Endothelial cell (in vitro differentiated cells): ENCODE measurements around the gene MGAT3. TPM values are rescaled to one million over a fixed set of nuclear protein-coding genes. Genes with fewer than 3 reads are reported as not detected.

ENCODE experiments used
- DNase-seq: peaks from one replicate; pipeline ENCODE4 v3.0.0; 2021; ENCODE audit warnings: low spot score
- H3K27ac Mint-ChIP-seq: one replicate; pipeline ENCODE4 v1.8.0; 2021; ENCODE audit warnings: mixed read lengths, inconsistent platforms; ENCODE audit not compliant: unreplicated experiment
- H3K27me3 Mint-ChIP-seq: one replicate; pipeline ENCODE4 v1.8.0; 2021; ENCODE audit warnings: mild to moderate bottlenecking, moderate library complexity, mixed read lengths, inconsistent platforms; ENCODE audit not compliant: unreplicated experiment
- H3K36me3 Mint-ChIP-seq: one replicate; pipeline ENCODE4 v1.8.0; 2021; ENCODE audit warnings: mild to moderate bottlenecking, low read depth, mixed read lengths, inconsistent platforms; ENCODE audit not compliant: unreplicated experiment
- H3K4me1 Mint-ChIP-seq: one replicate; pipeline ENCODE4 v1.8.0; 2021; ENCODE audit warnings: mild to moderate bottlenecking, mixed read lengths, inconsistent platforms; ENCODE audit not compliant: unreplicated experiment
- H3K4me3 Mint-ChIP-seq: one replicate; pipeline ENCODE4 v1.8.0; 2021; ENCODE audit warnings: mild to moderate bottlenecking, mixed read lengths, inconsistent platforms; ENCODE audit not compliant: unreplicated experiment
- H3K9me3 Mint-ChIP-seq: one replicate; pipeline ENCODE4 v1.8.0; 2021; ENCODE audit warnings: mixed read lengths, inconsistent platforms; ENCODE audit not compliant: unreplicated experiment
- total RNA-seq: library from RNA; stranded (reverse); fragmentation: NEBNext Ultra II Directional; extraction: Animal tissue kit (Norgen Biotek cat#: 25700); gene quantifications from one replicate; pipeline ENCODE4 v1.2.1, GENCODE V29; 2021; ENCODE audit not compliant: unreplicated experiment
- TF ChIP-seq, protein P1 (sequence below): fragments of 200-600 bp; sonication (generic); IDR thresholded peaks from one replicate; pipeline ENCODE4 v1.5.0; 2021; ENCODE audit warnings: antibody characterized with exemption; ENCODE audit not compliant: unreplicated experiment

Gene MGAT3
- total RNA-seq, 1 donor from 2014 or later = 0.87 TPM

DNA sequence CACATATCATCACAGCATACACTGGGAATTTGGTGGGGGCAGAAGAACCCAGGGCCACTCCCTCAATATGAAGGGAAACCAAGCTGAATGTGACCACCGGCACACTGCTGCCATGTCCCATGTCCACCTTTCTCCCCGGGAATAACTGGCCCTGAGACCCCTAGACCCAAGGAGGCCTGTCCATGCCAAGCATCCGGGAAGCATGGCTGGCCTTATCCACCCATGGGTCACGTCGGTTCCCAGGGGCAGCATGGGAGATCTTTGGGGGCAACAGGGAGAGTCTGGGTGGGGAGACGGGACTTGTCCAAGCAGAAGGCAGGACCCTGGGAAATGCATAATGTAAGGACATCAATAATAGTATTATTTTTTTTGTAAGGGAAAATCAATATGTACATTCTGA is 34.9 kb downstream of the MGAT3 start:
- H3K4me3 Mint-ChIP-seq = no peak overlapping the region
- H3K27ac Mint-ChIP-seq = peak overlapping the region; percentile 48

GRCh38 chr22:39492186-39492585 is 35.4 kb downstream of the MGAT3 start:
- H3K4me3 Mint-ChIP-seq = no peak overlapping the region
- DNase-seq = no peak
- H3K27me3 Mint-ChIP-seq = peaks cover under 1% of the 10 kb centered on the region
- TF ChIP-seq, protein P1, sequence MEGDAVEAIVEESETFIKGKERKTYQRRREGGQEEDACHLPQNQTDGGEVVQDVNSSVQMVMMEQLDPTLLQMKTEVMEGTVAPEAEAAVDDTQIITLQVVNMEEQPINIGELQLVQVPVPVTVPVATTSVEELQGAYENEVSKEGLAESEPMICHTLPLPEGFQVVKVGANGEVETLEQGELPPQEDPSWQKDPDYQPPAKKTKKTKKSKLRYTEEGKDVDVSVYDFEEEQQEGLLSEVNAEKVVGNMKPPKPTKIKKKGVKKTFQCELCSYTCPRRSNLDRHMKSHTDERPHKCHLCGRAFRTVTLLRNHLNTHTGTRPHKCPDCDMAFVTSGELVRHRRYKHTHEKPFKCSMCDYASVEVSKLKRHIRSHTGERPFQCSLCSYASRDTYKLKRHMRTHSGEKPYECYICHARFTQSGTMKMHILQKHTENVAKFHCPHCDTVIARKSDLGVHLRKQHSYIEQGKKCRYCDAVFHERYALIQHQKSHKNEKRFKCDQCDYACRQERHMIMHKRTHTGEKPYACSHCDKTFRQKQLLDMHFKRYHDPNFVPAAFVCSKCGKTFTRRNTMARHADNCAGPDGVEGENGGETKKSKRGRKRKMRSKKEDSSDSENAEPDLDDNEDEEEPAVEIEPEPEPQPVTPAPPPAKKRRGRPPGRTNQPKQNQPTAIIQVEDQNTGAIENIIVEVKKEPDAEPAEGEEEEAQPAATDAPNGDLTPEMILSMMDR = no peak
- H3K36me3 Mint-ChIP-seq = no peaks in the 10 kb centered on the region
- H3K27ac Mint-ChIP-seq = no peak overlapping the region
- H3K9me3 Mint-ChIP-seq = no peaks in the 10 kb centered on the region
- H3K4me1 Mint-ChIP-seq = peaks cover 3% of the 10 kb centered on the region

More for the DNA sequence above, 34.9 kb downstream of the MGAT3 start:
- Mint-ChIP-seq H3K4me1 (peaks cover 3% of the 10 kb centered on the region), H3K27me3 (no peaks in the 10 kb centered on the region), H3K9me3 (no peaks in the 10 kb centered on the region), H3K36me3 (no peaks in the 10 kb centered on the region)
- no peak for DNase-seq
- TF ChIP-seq, protein P1 = no peak

DNA sequence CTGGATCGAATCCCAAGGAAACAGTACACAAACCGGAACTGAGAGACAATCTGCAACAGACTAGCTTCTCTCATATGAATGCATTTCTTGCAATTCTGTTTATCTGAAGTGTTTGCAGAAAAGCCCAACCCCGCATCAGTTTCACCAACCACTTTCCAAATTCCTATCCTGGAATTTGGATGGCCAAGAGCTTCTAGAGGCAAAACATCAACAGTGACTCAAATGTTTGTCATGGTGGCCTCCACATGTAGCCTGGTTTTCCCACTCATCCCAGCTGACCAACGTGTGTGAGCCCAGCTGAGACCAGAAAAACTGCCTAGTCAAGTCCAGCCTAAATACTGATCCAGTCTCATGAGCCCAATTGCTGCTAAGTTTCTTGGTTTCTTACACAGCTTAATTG is 36.9 kb downstream of the MGAT3 start:
- TF ChIP-seq, protein P1 = no peak
- no peak for DNase-seq
- no peaks in the 10 kb centered on the region for H3K36me3 Mint-ChIP-seq
- H3K27ac Mint-ChIP-seq = no peak overlapping the region
- peak overlapping the region; percentile 2 for H3K4me3 Mint-ChIP-seq
- H3K27me3 Mint-ChIP-seq = peaks cover 4% of the 10 kb centered on the region
- H3K4me1 Mint-ChIP-seq = peaks cover 8% of the 10 kb centered on the region
- no peaks in the 10 kb centered on the region for H3K9me3 Mint-ChIP-seq

DNA sequence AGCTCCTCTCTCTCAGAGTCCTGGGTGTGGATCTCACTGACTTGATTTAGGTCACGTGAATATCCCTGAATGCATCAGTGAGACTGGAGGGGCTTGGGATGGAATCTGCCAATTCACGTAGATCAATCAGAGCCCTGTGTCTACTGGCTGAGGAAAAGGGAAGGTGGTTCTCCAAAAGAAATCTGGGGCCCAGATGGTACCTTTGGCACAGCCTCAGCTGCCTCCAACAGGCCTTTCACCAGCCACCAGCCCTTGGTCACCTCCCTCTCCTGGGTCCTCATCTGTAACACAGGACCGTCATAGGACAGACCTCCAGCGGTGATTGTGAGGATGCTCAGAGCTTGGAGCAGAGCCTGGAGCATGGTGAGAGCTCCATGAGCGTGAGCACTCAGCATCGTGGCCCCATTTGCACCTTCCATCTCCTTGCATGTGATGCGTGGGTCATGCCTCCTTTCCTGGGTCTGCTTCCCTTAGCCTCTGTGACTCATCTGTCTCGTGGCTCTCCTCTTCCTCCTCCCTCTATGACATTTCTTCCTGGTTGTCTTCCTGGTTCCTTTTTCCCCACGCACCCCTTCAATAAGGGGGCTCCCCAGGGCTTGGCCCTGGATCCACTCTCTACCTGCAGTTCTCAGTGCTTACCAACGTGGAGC is 37.8 kb downstream of the MGAT3 start:
- Mint-ChIP-seq H3K4me3 (no peak overlapping the region), H3K27ac (no peak overlapping the region), H3K4me1 (peaks cover 10% of the 10 kb centered on the region), H3K36me3 (peaks cover 4% of the 10 kb centered on the region), H3K27me3 (peaks cover 6% of the 10 kb centered on the region), H3K9me3 (no peaks in the 10 kb centered on the region)
- TF ChIP-seq, protein P1 = no peak
- DNase-seq = no peak

GRCh38 chr22:39496131-39496838 is 39.5 kb downstream of the MGAT3 start:
- no peaks in the 10 kb centered on the region for H3K9me3 Mint-ChIP-seq
- H3K27ac Mint-ChIP-seq = no peak overlapping the region
- TF ChIP-seq, protein P1 = peak; percentile 70
- no peak overlapping the region for H3K4me3 Mint-ChIP-seq
- DNase-seq = peak; percentile 76
- H3K27me3 Mint-ChIP-seq = peaks cover 6% of the 10 kb centered on the region
- H3K36me3 Mint-ChIP-seq = peaks cover 4% of the 10 kb centered on the region
- H3K4me1 Mint-ChIP-seq = peaks cover 10% of the 10 kb centered on the region
